Natural killer cell (primary cell): ENCODE measurements around the gene ATG4D. TPM values are rescaled to one million over a fixed set of nuclear protein-coding genes. Genes with fewer than 3 reads are reported as not detected.
"Not testable (repeated sequence)": the region's sequence is repeated elsewhere in the genome, so short reads cannot be mapped to it uniquely, and the experiment has no call there.

Experiments
- ATAC-seq, 3 donors: fragments of 150-1000 bp in 2 of 3; fragments of 200-7000 bp in 1 of 3; cut with Tn5 transposase; 1 replicate in 1 of 3; 2 replicates in 2 of 3; pipeline ENCODE4 v1.10.0; 2021; ENCODE audit warnings: mild to moderate bottlenecking in 2 of 3, moderate library complexity in 2 of 3
- DNase-seq, 2 donors: peaks; one replicate each; pipeline versions ENCODE4 v3.0.0 to v3.0.0-alpha.2; 2013 to 2021; ENCODE audit warnings: mixed read lengths in 1 of 2
- H3K27ac ChIP-seq: one replicate; pipeline ENCODE4 v1.5.1; 2013; ENCODE audit warnings: mild to moderate bottlenecking, low read length
- H3K27me3 ChIP-seq: one replicate; pipeline ENCODE4 v1.6.1; 2013; ENCODE audit warnings: low read length; ENCODE audit not compliant: control insufficient read depth, insufficient read depth
- H3K36me3 ChIP-seq: one replicate; pipeline ENCODE4 v1.6.1; 2013; ENCODE audit warnings: low read length; ENCODE audit not compliant: control insufficient read depth, insufficient read depth
- H3K4me1 ChIP-seq: one replicate; pipeline ENCODE4 v1.6.1; 2013; ENCODE audit warnings: low read length; ENCODE audit not compliant: control insufficient read depth, insufficient read depth
- H3K4me3 ChIP-seq: one replicate; pipeline ENCODE4 v1.5.1; 2013; ENCODE audit warnings: low read length
- H3K9me3 ChIP-seq: one replicate; pipeline ENCODE4 v1.6.1; 2013; ENCODE audit warnings: low read length; ENCODE audit not compliant: control insufficient read depth, insufficient read depth
- H3K27ac Mint-ChIP-seq, 2 donors: one replicate each; pipeline ENCODE4 v1.8.0; 2022; ENCODE audit warnings: mild to moderate bottlenecking in 2 of 2, mixed read lengths in 2 of 2, moderate library complexity in 1 of 2
- H3K27me3 Mint-ChIP-seq, 2 donors: one replicate each; pipeline ENCODE4 v1.8.0; 2022; ENCODE audit warnings: low read depth in 2 of 2, mixed read lengths in 2 of 2
- H3K36me3 Mint-ChIP-seq: one replicate; pipeline ENCODE4 v1.8.0; 2022; ENCODE audit warnings: mixed read lengths
- H3K4me1 Mint-ChIP-seq, 2 donors: one replicate each; pipeline ENCODE4 v1.8.0; 2022; ENCODE audit warnings: mixed read lengths in 2 of 2
- H3K4me3 Mint-ChIP-seq: one replicate; pipeline ENCODE4 v1.8.0; 2022; ENCODE audit warnings: mild to moderate bottlenecking, moderate library complexity, mixed read lengths
- H3K9me3 Mint-ChIP-seq, 2 donors: one replicate each; pipeline ENCODE4 v1.8.0; 2022; ENCODE audit warnings: mixed read lengths in 2 of 2
- WGBS: methylation state at CpG from one replicate; pipeline ENCODE4 v1.1.7; 2013; ENCODE audit warnings: missing lambda C conversion rate; ENCODE audit not compliant: insufficient coverage; 5-methylcytosine and 5-hydroxymethylcytosine counted together
- intact Hi-C: fragments of 100-400 bp; cut with micrococcal nuclease; formaldehyde crosslinking; loops from one replicate; pipeline ENCODE4 v1.14.2; 2022
- total RNA-seq, 4 donors: library from RNA; stranded (reverse); fragments of 120-200 nt in 1 of 4; gene quantifications; one replicate each; pipeline versions ENCODE4 v1.2.3 to v1.2.4, GENCODE V29; 2013 to 2022
- TF ChIP-seq, protein P1 (sequence below): fragments of 200-600 bp; IDR thresholded peaks from one replicate; pipeline ENCODE4 v1.8.0; 2022; ENCODE audit warnings: antibody characterized with exemption

The ATG4D gene
- total RNA-seq, 3 donors from 2014 or later (not counting 1 experiment from before 2014, with no cell fraction given), result 128 to 155 (median 138) TPM

DNA sequence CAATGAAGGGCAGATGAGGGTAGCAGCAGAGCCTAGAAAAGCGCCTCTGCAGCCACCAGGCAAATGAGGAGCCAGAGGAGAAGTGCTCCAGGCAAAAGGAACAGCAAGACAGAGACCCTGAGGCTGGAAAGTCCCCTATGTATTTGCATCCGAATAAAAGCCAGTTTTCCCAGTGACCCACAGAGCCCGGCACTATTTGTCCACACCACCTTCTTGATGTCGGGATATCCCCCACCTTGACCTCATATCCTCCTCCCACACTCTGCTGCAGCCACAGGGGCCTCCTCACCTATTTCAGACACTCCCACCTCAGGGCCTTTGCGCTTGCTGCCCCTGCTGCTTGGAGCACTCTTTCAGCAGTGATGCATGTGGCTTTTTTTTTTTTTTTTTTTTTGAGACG lies 6.6 kb downstream of the ATG4D start:
- Histone ChIP-seq H3K4me3 (no peak overlapping the region), H3K27me3 (no peaks in the 10 kb centered on the region), H3K9me3 (no peaks in the 10 kb centered on the region), H3K36me3 (peaks cover 52% of the 10 kb centered on the region), H3K27ac (no peak overlapping the region), H3K4me1 (peaks cover 57% of the 10 kb centered on the region)
- intact Hi-C loops, result no loop called here
- ATAC-seq (no peak), DNase-seq (no peak)
- Mint-ChIP-seq H3K9me3 (no peaks in the 10 kb centered on the region), H3K36me3 (no peaks in the 10 kb centered on the region), H3K27me3 (no peaks in the 10 kb centered on the region), H3K27ac (peak overlapping the region; percentile 94), H3K4me3 (no peak overlapping the region), H3K4me1 (peaks cover 34 to 48% of the 10 kb centered on the region in 2 donors)
- TF ChIP-seq, protein P1, sequence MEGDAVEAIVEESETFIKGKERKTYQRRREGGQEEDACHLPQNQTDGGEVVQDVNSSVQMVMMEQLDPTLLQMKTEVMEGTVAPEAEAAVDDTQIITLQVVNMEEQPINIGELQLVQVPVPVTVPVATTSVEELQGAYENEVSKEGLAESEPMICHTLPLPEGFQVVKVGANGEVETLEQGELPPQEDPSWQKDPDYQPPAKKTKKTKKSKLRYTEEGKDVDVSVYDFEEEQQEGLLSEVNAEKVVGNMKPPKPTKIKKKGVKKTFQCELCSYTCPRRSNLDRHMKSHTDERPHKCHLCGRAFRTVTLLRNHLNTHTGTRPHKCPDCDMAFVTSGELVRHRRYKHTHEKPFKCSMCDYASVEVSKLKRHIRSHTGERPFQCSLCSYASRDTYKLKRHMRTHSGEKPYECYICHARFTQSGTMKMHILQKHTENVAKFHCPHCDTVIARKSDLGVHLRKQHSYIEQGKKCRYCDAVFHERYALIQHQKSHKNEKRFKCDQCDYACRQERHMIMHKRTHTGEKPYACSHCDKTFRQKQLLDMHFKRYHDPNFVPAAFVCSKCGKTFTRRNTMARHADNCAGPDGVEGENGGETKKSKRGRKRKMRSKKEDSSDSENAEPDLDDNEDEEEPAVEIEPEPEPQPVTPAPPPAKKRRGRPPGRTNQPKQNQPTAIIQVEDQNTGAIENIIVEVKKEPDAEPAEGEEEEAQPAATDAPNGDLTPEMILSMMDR, result no peak
- WGBS, result 95% methylated on average over 5 of the region's 6 CpGs

DNA sequence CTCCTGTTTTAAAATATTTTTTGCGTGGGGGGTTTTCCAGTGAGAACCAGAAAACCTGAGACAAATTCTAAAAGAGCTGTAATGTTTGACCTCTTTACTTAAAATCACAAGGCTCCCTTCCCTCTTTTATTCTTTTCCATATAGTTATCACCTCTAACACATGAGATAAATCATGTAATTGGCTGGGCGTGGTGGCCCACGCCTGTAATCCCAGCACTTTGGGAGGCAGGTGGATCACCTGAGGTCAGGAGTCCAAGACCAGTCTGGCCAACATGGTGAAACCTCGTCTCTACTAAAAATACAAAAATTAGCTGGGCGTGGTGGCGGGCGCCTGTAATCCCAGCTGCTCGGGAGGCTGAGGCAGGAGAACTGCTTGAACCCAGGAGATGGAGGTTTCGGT lies 7.3 kb downstream of the ATG4D start:
- H3K4me3 ChIP-seq, H3K27me3 Mint-ChIP-seq, intact Hi-C loops, H3K36me3 Mint-ChIP-seq, ATAC-seq, H3K4me3 Mint-ChIP-seq, H3K27ac ChIP-seq, H3K9me3 ChIP-seq, H3K27me3 ChIP-seq, H3K9me3 Mint-ChIP-seq, DNase-seq: not testable (repeated sequence)
- Mint-ChIP-seq H3K27ac (peak overlapping the region; percentile 94), H3K4me1 (peaks cover 34 to 54% of the 10 kb centered on the region in 2 donors)
- WGBS, result 98% methylated on average over 8 of the region's 9 CpGs
- peaks cover 58% of the 10 kb centered on the region for H3K4me1 ChIP-seq
- peaks cover 58% of the 10 kb centered on the region for H3K36me3 ChIP-seq

- Mint-ChIP-seq H3K27me3 (no peaks in the 10 kb centered on the region), H3K4me1 (peaks cover 34 to 55% of the 10 kb centered on the region in 2 donors), H3K36me3 (no peaks in the 10 kb centered on the region), H3K27ac (peak overlapping the region; percentile 94), H3K9me3 (no peaks in the 10 kb centered on the region), H3K4me3 (peak overlapping the region; percentile 35)
- intact Hi-C loops, result loop anchor here (2.0 kb wide), 1 partner anchor 41 kb away; no protein-coding TSS in a partner anchor
- H3K4me1 ChIP-seq, result peaks cover 65% of the 10 kb centered on the region
- ATAC-seq, result peak; percentile 27 to 44 (median 44)
- peaks cover 62% of the 10 kb centered on the region for H3K36me3 ChIP-seq
- TF ChIP-seq, protein P1, result peak; percentile 19
- 72% methylated on average over 11 of the region's 12 CpGs for WGBS
- H3K27ac ChIP-seq, result peak overlapping the region; percentile 68
- no peak overlapping the region for H3K4me3 ChIP-seq
- DNase-seq, result peak; percentile 49 to 73
- no peaks in the 10 kb centered on the region for H3K9me3 ChIP-seq
- H3K27me3 ChIP-seq, result no peaks in the 10 kb centered on the region
These were observed 8.1 kb downstream of the ATG4D start for GRCh38 chr19:10551698-10552301.

DNA sequence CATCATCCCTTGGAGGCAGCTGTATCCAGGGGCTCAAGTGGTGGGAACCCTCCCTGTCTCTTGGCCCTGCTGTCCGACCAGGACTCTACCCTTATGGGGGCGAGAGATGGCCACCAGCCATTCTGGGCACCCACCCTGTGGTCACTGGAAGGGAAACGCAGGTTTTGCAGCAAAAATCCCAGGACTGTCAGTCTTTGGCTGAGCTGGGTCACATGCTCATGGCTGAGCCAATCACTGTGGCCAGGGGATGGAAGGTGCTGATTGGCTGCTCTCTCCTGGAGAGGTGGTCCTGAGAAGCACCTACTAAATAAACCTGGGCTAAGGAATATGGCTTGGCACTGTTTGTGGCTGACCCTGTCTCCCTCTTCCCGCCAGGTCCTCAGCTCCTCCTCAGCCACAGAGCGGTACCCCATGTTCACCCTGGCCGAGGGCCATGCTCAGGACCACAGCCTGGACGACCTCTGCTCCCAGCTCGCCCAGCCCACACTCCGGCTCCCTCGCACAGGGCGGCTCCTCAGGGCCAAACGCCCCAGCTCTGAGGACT lies 8.9 kb downstream of the ATG4D start:
- TF ChIP-seq, protein P1, result no peak
- no peaks in the 10 kb centered on the region for H3K9me3 ChIP-seq
- peak overlapping the region; percentile 68 for H3K27ac ChIP-seq
- intact Hi-C loops, result loop anchor here (1.0 to 2.0 kb wide), 2 partner anchors 14 to 42 kb away; partner anchors contain the start of gene KRI1
- no peaks in the 10 kb centered on the region for H3K27me3 Mint-ChIP-seq
- H3K4me1 Mint-ChIP-seq, result peaks cover 30 to 50% of the 10 kb centered on the region in 2 donors
- H3K9me3 Mint-ChIP-seq, result no peaks in the 10 kb centered on the region
- H3K27ac Mint-ChIP-seq, result peak overlapping the region; percentile 94
- no peak overlapping the region for H3K4me3 ChIP-seq
- WGBS, result 72% methylated on average over 12 of the region's 12 CpGs
- DNase-seq (peak; percentile 27 to 48), ATAC-seq (peak; percentile 10 to 21 (median 13))
- H3K36me3 ChIP-seq, result peaks cover 62% of the 10 kb centered on the region
- peak overlapping the region; percentile 75 for H3K4me3 Mint-ChIP-seq
- H3K36me3 Mint-ChIP-seq, result no peaks in the 10 kb centered on the region
- peaks cover 68% of the 10 kb centered on the region for H3K4me1 ChIP-seq
- no peaks in the 10 kb centered on the region for H3K27me3 ChIP-seq
